SK-N-SH treated with all-trans-retinoic acid at 6 μM for 48 hours (cell line): Measurements from ENCODE around the gene AKAP13.

Experiments used
- ATAC-seq: fragments of 200-7000 bp; cut with Tn5 transposase; 3 replicates; pipeline ENCODE4 v1.9.1; 2020; ENCODE audit warnings: mild to moderate bottlenecking, moderate library complexity
- ARNTL ChIP-seq: fragments of 450-650 bp; formaldehyde crosslinking; IDR thresholded peaks from 2 replicates; pipeline ENCODE4 v1.5.0; 2020; ENCODE audit warnings: low read depth, mild to moderate bottlenecking, moderate library complexity, borderline replicate concordance
- BACH2 ChIP-seq: fragments of 250-450 bp; sonication (Bioruptor Pico); IDR thresholded peaks from 2 replicates; pipeline ENCODE4 v1.9.0; 2021; ENCODE audit warnings: mild to moderate bottlenecking, borderline replicate concordance
- CSDC2 ChIP-seq: fragments of 250-450 bp; sonication (Bioruptor Pico); IDR thresholded peaks from 2 replicates; pipeline ENCODE4 v1.5.0; 2020; ENCODE audit warnings: mild to moderate bottlenecking, moderate library complexity
- ESRRG ChIP-seq: fragments of 250-450 bp; sonication (Bioruptor Pico); IDR thresholded peaks from 2 replicates; pipeline ENCODE4 v1.6.1; 2021; ENCODE audit warnings: mild to moderate bottlenecking
- GLIS3 ChIP-seq: fragments of 250-450 bp; sonication (Bioruptor Pico); IDR thresholded peaks from 2 replicates; pipeline ENCODE4 v1.5.0; 2020; ENCODE audit warnings: mild to moderate bottlenecking, moderate library complexity
- ISL1 ChIP-seq: fragments of 250-450 bp; sonication (Bioruptor Pico); IDR thresholded peaks from 2 replicates; pipeline ENCODE4 v2.1.2; 2022; ENCODE audit warnings: mild to moderate bottlenecking, moderate library complexity
- OSR1 ChIP-seq: fragments of 250-450 bp; sonication (Bioruptor Pico); IDR thresholded peaks from 2 replicates; pipeline ENCODE4 v1.8.0; 2022; ENCODE audit warnings: moderate library complexity, mild to moderate bottlenecking, inconsistent platforms
- PATZ1 ChIP-seq: fragments of 250-450 bp; sonication (Bioruptor Pico); IDR thresholded peaks from 2 replicates; pipeline ENCODE4 v1.8.0; 2020; ENCODE audit warnings: mild to moderate bottlenecking, moderate library complexity, borderline replicate concordance
- RARB ChIP-seq: fragments of 250-450 bp; sonication (Bioruptor Pico); IDR thresholded peaks from 2 replicates; pipeline ENCODE4 v1.8.0; 2021; ENCODE audit warnings: mild to moderate bottlenecking, moderate library complexity
- TCF4 ChIP-seq: fragments of 250-450 bp; sonication (Bioruptor Pico); IDR thresholded peaks from 2 replicates; pipeline ENCODE4 v1.8.0; 2021; ENCODE audit warnings: mild to moderate bottlenecking, moderate library complexity, borderline replicate concordance
- TOX ChIP-seq: fragments of 250-450 bp; sonication (Bioruptor Pico); IDR thresholded peaks from 2 replicates; pipeline ENCODE4 v1.8.0; 2021; ENCODE audit warnings: mild to moderate bottlenecking, moderate library complexity, borderline replicate concordance
- TSHZ2 ChIP-seq: fragments of 250-450 bp; sonication (Bioruptor Pico); IDR thresholded peaks from 2 replicates; pipeline ENCODE4 v1.5.0; 2020; ENCODE audit warnings: mild to moderate bottlenecking, moderate library complexity
- ZC3H10 ChIP-seq: fragments of 250-450 bp; sonication (Bioruptor Pico); IDR thresholded peaks from 2 replicates; pipeline ENCODE4 v1.5.1; 2021; ENCODE audit warnings: mild to moderate bottlenecking, moderate library complexity
- ZFP3 ChIP-seq: fragments of 250-450 bp; sonication (Bioruptor Pico); IDR thresholded peaks from 2 replicates; pipeline ENCODE4 v1.5.0; 2020; ENCODE audit warnings: mild to moderate bottlenecking, moderate library complexity
- ZFP30 ChIP-seq: fragments of 450-650 bp; formaldehyde crosslinking; IDR thresholded peaks from 2 replicates; pipeline ENCODE4 v1.5.0; 2022; ENCODE audit warnings: mild to moderate bottlenecking, moderate library complexity
- ZNF565 ChIP-seq: fragments of 450-650 bp; formaldehyde crosslinking; conservative IDR thresholded peaks from 2 replicates; pipeline ENCODE4 v1.5.0; 2020; ENCODE audit warnings: low read depth, mild to moderate bottlenecking, moderate library complexity
- ZNF70 ChIP-seq: fragments of 450-650 bp; formaldehyde crosslinking; IDR thresholded peaks from 2 replicates; pipeline ENCODE4 v1.5.0; 2020; ENCODE audit warnings: mild to moderate bottlenecking, moderate library complexity
- TF ChIP-seq, protein P1 (sequence below): fragments of 250-450 bp; sonication (Bioruptor Pico); IDR thresholded peaks from 2 replicates; pipeline ENCODE4 v1.5.1; 2021; ENCODE audit warnings: mild to moderate bottlenecking, moderate library complexity
- TF ChIP-seq, protein P2 (sequence below): fragments of 250-450 bp; sonication (Bioruptor Pico); IDR thresholded peaks from 2 replicates; pipeline ENCODE4 v1.5.1; 2020; ENCODE audit warnings: low read depth, mild to moderate bottlenecking, moderate library complexity
- TF ChIP-seq, protein P3 (sequence below): fragments of 250-450 bp; sonication (Bioruptor Pico); IDR thresholded peaks from 2 replicates; pipeline ENCODE4 v1.8.0; 2021; ENCODE audit warnings: low read depth, mild to moderate bottlenecking, moderate library complexity, borderline replicate concordance

The AKAP13 gene

GRCh38 chr15:85474700-85475316 lies 94.4 kb downstream of the AKAP13 start:
- no peak for ATAC-seq

GRCh38 chr15:85475317-85475701 lies 94.9 kb downstream of the AKAP13 start:
- TF ChIP-seq RARB (CRISPR knock-in tag) (no peak), ARNTL (CRISPR knock-in tag) (no peak), TOX (CRISPR knock-in tag) (no peak), ZFP3 (CRISPR knock-in tag) (no peak), GLIS3 (CRISPR knock-in tag) (no peak), ESRRG (CRISPR knock-in tag) (no peak), PATZ1 (CRISPR knock-in tag) (no peak), BACH2 (no peak), ZC3H10 (CRISPR knock-in tag) (no peak), TSHZ2 (CRISPR knock-in tag) (no peak), ZFP30 (CRISPR knock-in tag) (no peak), ISL1 (CRISPR knock-in tag) (no peak), ZNF565 (no peak)
- no peak for ATAC-seq

More at GRCh38 chr15:85474700-85475316, 94.4 kb downstream of the AKAP13 start:
- TF ChIP-seq RARB (CRISPR knock-in tag) (no peak), ZC3H10 (CRISPR knock-in tag) (no peak), PATZ1 (CRISPR knock-in tag) (no peak)

GRCh38 chr15:85475711-85476110 lies 95.3 kb downstream of the AKAP13 start:
- TF ChIP-seq GLIS3 (CRISPR knock-in tag) (no peak), ZNF565 (no peak), ZC3H10 (CRISPR knock-in tag) (no peak), TOX (CRISPR knock-in tag) (no peak), ISL1 (CRISPR knock-in tag) (no peak)
- TF ChIP-seq, protein P1, sequence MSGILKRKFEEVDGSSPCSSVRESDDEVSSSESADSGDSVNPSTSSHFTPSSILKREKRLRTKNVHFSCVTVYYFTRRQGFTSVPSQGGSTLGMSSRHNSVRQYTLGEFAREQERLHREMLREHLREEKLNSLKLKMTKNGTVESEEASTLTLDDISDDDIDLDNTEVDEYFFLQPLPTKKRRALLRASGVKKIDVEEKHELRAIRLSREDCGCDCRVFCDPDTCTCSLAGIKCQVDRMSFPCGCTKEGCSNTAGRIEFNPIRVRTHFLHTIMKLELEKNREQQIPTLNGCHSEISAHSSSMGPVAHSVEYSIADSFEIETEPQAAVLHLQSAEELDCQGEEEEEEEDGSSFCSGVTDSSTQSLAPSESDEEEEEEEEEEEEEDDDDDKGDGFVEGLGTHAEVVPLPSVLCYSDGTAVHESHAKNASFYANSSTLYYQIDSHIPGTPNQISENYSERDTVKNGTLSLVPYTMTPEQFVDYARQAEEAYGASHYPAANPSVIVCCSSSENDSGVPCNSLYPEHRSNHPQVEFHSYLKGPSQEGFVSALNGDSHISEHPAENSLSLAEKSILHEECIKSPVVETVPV (CRISPR knock-in tag), result no peak
- no peak for ATAC-seq

GRCh38 chr15:85477061-85477460 lies 96.7 kb downstream of the AKAP13 start:
- TF ChIP-seq OSR1 (no peak), CSDC2 (CRISPR knock-in tag) (no peak), ESRRG (CRISPR knock-in tag) (no peak), TCF4 (CRISPR knock-in tag) (no peak), GLIS3 (CRISPR knock-in tag) (no peak), TSHZ2 (CRISPR knock-in tag) (no peak), ZFP30 (CRISPR knock-in tag) (no peak), ZNF70 (CRISPR knock-in tag) (no peak)
- TF ChIP-seq, protein P2, sequence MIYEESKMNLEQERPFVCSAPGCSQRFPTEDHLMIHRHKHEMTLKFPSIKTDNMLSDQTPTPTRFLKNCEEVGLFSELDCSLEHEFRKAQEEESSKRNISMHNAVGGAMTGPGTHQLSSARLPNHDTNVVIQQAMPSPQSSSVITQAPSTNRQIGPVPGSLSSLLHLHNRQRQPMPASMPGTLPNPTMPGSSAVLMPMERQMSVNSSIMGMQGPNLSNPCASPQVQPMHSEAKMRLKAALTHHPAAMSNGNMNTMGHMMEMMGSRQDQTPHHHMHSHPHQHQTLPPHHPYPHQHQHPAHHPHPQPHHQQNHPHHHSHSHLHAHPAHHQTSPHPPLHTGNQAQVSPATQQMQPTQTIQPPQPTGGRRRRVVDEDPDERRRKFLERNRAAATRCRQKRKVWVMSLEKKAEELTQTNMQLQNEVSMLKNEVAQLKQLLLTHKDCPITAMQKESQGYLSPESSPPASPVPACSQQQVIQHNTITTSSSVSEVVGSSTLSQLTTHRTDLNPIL (CRISPR knock-in tag), result no peak
- TF ChIP-seq, protein P3, sequence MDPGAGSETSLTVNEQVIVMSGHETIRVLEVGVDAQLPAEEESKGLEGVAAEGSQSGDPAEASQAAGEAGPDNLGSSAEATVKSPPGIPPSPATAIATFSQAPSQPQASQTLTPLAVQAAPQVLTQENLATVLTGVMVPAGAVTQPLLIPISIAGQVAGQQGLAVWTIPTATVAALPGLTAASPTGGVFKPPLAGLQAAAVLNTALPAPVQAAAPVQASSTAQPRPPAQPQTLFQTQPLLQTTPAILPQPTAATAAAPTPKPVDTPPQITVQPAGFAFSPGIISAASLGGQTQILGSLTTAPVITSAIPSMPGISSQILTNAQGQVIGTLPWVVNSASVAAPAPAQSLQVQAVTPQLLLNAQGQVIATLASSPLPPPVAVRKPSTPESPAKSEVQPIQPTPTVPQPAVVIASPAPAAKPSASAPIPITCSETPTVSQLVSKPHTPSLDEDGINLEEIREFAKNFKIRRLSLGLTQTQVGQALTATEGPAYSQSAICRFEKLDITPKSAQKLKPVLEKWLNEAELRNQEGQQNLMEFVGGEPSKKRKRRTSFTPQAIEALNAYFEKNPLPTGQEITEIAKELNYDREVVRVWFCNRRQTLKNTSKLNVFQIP (CRISPR knock-in tag), result no peak

More at GRCh38 chr15:85477061-85477460, 96.7 kb downstream of the AKAP13 start:
- ATAC-seq, result no peak
